Kidney (tissue), 14 donors: Measurements from ENCODE around the gene GRIN3A. TPM values are rescaled to one million over a fixed set of nuclear protein-coding genes. Genes with fewer than 3 reads are reported as not detected.

Experiments
- DNase-seq, 5 donors: peaks; one replicate each; pipeline ENCODE4 v3.0.0-alpha.2; 2013 to 2020
- FAIRE-seq: peaks from 2 replicates; lab custom pipeline; 2012; peaks lifted over from hg19 to GRCh38; lab: Jason Lieb, UNC
- H3K27ac ChIP-seq, 2 donors: one replicate each; pipeline ENCODE4 v1.7.0; 2013; ENCODE audit warnings: low read depth in 2 of 2, low read length in 2 of 2, inconsistent platforms in 1 of 2
- H3K27me3 ChIP-seq: one replicate; pipeline ENCODE4 v1.7.1; 2013; ENCODE audit warnings: low read length, inconsistent platforms; ENCODE audit not compliant: control insufficient read depth, insufficient read depth
- H3K36me3 ChIP-seq, 3 donors: one replicate each; pipeline versions ENCODE4 v1.7.0 to v1.7.1; 2013; ENCODE audit warnings: low read length in 3 of 3, control low read depth in 1 of 3, inconsistent platforms in 1 of 3; ENCODE audit not compliant: insufficient read depth in 3 of 3, control insufficient read depth in 2 of 3
- H3K4me1 ChIP-seq, 3 donors: one replicate each; pipeline versions ENCODE4 v1.7.0 to v1.7.1; 2013; ENCODE audit warnings: low read length in 3 of 3, inconsistent platforms in 1 of 3, low read depth in 1 of 3; ENCODE audit not compliant: control insufficient read depth in 2 of 3, insufficient read depth in 2 of 3
- H3K4me3 ChIP-seq, 3 donors: one replicate each; pipeline versions ENCODE4 v1.7.0 to v1.8.1; 2013; ENCODE audit warnings: low read length in 3 of 3, control low read depth in 1 of 3, inconsistent platforms in 1 of 3
- H3K9ac ChIP-seq, 3 donors: one replicate each; pipeline versions ENCODE4 v1.7.0 to v1.7.1; 2013; ENCODE audit warnings: low read length in 3 of 3, control low read depth in 1 of 3, inconsistent platforms in 1 of 3
- H3K9me3 ChIP-seq, 3 donors: one replicate each; pipeline versions ENCODE4 v1.7.0 to v1.7.1; 2013; ENCODE audit warnings: low read length in 3 of 3, control low read depth in 1 of 3, inconsistent platforms in 1 of 3; ENCODE audit not compliant: control insufficient read depth in 2 of 3, insufficient read depth in 1 of 3
- intact Hi-C: fragments of 100-400 bp; cut with DNase I; formaldehyde crosslinking; loops from one replicate; pipeline ENCODE4 v1.11.1; 2022
- polyA plus RNA-seq: library from polyadenylated mRNA; stranded (reverse); fragments of 350-450 nt; fragmentation: Illumina TruSeq; extraction: RNeasy Lipid Tissue Mini Kit (QIAGEN cat#74804); gene quantifications from one replicate; pipeline ENCODE4 v1.2.3, GENCODE V29; 2014; ENCODE audit warnings: low read depth, low replicate concordance; ENCODE audit not compliant: insufficient read depth
- total RNA-seq: library from RNA; stranded (reverse); fragmentation: NEBNext Ultra II Directional; extraction: Animal tissue kit (Norgen Biotek cat#: 25700); gene quantifications from one replicate; pipeline ENCODE4 v1.2.1, GENCODE V29; 2021
- TF ChIP-seq, protein P1 (sequence below): IDR thresholded peaks from 3 replicates; pipeline ENCODE4 v1.5.1; 2012; ENCODE audit warnings: mild to moderate bottlenecking, moderate library complexity, borderline replicate concordance; ENCODE audit not compliant: insufficient read depth; ENCODE audit errors: extremely low read depth
- donor health status: control.
- donor health status: control.
- donor health status: control.
- donor health status: control.
- donor health status: control.
- donor health status: DM: yes; HTN: yes; CAD: no.
- donor health status: Normal renal cell carcinoma (clear cell type).

The GRIN3A gene
- total and polyA plus RNA-seq, 2 donors from 2014 or later, result 0.03 to 0.06 TPM

DNA sequence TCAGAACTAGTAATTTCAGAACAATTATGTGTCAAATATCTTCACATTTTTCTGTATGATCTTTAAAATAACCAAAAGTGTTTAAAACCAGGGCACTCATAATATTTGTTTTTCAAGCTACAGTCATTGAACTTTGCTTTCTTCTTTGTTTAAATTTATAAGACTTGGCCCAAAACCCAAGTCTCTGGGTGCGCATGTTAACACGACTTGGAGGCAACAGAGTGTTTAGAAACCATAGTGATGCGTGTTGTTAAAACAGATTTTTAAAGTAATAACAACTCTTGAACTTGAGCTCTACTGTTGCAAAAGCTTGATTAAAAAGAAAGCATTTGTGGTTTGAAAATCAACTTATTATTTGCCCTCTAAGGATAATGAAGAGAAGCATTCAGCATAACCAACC lies 26.0 kb upstream of the GRIN3A start:
- Histone ChIP-seq H3K4me3 (no peak overlapping the region), H3K27me3 (no peaks in the 10 kb centered on the region), H3K9me3 (no peaks in the 10 kb centered on the region), H3K27ac (no peak overlapping the region), H3K9ac (no peak overlapping the region), H3K36me3 (no peaks in the 10 kb centered on the region), H3K4me1 (no peaks in the 10 kb centered on the region)
- no peak for FAIRE-seq
- intact Hi-C loops, result no loop called here
- TF ChIP-seq, protein P1, sequence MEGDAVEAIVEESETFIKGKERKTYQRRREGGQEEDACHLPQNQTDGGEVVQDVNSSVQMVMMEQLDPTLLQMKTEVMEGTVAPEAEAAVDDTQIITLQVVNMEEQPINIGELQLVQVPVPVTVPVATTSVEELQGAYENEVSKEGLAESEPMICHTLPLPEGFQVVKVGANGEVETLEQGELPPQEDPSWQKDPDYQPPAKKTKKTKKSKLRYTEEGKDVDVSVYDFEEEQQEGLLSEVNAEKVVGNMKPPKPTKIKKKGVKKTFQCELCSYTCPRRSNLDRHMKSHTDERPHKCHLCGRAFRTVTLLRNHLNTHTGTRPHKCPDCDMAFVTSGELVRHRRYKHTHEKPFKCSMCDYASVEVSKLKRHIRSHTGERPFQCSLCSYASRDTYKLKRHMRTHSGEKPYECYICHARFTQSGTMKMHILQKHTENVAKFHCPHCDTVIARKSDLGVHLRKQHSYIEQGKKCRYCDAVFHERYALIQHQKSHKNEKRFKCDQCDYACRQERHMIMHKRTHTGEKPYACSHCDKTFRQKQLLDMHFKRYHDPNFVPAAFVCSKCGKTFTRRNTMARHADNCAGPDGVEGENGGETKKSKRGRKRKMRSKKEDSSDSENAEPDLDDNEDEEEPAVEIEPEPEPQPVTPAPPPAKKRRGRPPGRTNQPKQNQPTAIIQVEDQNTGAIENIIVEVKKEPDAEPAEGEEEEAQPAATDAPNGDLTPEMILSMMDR, result no peak
- DNase-seq, result no peak

DNA sequence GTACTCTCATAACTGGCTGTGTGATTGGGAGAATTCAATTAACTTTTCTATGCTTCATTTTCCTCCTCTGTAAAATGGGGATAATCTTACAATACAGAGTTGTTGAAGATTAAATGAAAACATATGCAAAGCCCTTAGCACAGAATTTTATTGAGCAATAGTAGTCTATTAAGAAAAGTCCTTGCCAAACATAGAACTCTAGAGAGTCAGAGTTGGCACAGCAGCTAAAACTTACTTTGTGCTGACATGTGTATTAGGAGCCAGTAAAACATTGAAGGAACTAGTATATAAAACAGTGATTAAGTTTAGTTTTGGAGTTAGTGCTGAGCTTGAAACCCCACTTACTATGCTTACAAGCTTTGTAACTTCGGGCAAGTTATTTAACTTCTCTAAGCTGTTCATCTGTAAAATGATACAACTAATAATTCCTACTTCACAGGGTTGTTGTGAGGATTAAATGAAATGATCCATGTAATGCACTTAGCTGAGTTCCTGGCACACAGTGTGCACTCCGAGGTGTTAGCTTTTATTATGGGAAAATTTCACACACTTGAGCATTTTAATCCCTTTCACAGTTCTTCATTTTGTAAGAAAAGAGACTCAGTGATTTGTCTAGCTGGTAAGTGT lies 20.0 kb upstream of the GRIN3A start:
- FAIRE-seq (no peak), DNase-seq (no peak)
- Histone ChIP-seq H3K36me3 (no peaks in the 10 kb centered on the region), H3K9ac (no peak overlapping the region), H3K4me3 (no peak overlapping the region), H3K4me1 (no peaks in the 10 kb centered on the region), H3K27ac (no peak overlapping the region), H3K9me3 (no peaks in the 10 kb centered on the region), H3K27me3 (no peaks in the 10 kb centered on the region)
- TF ChIP-seq, protein P1, result no peak
- intact Hi-C loops, result no loop called here

DNA sequence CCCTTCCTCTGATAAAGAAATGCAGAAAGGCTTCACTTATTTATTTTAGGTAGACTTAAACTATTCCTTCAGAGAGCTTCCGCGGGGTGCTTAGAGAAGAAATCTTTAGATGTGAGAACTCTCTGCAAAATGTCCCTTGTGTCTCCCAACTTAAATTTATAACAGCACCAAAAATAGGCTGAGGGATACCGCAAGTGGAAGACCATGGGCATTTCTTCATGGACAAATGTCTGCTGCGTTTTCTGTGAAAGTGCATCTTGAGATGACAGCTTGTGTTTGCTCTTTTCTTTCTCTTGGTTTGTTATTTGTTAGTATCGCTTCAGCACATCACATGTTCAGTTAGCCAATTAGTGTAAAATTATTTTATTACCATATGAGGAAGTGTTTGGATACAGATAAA lies 15.3 kb upstream of the GRIN3A start:
- no peak for DNase-seq
- TF ChIP-seq, protein P1, result no peak
- Histone ChIP-seq H3K4me1 (no peaks in the 10 kb centered on the region), H3K4me3 (no peak overlapping the region), H3K9ac (no peak overlapping the region), H3K27me3 (no peaks in the 10 kb centered on the region), H3K36me3 (no peaks in the 10 kb centered on the region), H3K27ac (no peak overlapping the region), H3K9me3 (no peaks in the 10 kb centered on the region)
- intact Hi-C loops, result no loop called here
- FAIRE-seq, result no peak

DNA sequence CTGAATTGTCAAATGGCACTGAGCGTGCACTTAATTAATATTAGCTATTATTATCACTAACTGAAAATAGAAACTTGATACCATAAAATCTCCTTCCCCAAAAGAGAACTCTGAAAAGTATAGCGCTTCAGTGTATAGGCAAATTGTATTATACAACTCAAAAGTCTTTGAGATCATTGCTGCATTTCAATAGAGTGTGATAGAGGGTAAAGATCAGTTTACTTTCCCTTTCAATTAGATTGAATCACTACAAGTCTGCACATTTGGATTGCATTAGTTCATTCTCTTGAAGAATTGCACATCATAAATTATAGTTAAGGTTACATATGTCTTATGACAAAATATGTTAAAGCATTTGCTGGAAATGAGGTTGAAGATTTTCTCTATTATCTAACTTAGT lies 13.4 kb upstream of the GRIN3A start:
- no peak for DNase-seq
- no peak overlapping the region for H3K9ac ChIP-seq
- no peak for FAIRE-seq
- TF ChIP-seq, protein P1, result no peak
- H3K4me3 ChIP-seq, result no peak overlapping the region
- no peaks in the 10 kb centered on the region for H3K9me3 ChIP-seq
- intact Hi-C loops, result no loop called here
- no peak overlapping the region for H3K27ac ChIP-seq
- no peaks in the 10 kb centered on the region for H3K4me1 ChIP-seq
- H3K27me3 ChIP-seq, result no peaks in the 10 kb centered on the region
- H3K36me3 ChIP-seq, result no peaks in the 10 kb centered on the region
